Transverse colon (tissue), 4 donors: ENCODE measurements around the gene ACO1. TPM values are rescaled to one million over a fixed set of nuclear protein-coding genes. Genes with fewer than 3 reads are reported as not detected.
A peak's percentile ranks its signal among the peaks of the same experiment; 100 is the strongest.

Source experiments
- DNase-seq: peaks from one replicate; pipeline ENCODE4 v3.0.0-alpha.2; 2019
- H3K27ac ChIP-seq, 4 donors: fragments of 200-600 bp; sonication (generic); 2 replicates each; pipeline ENCODE4 v1.5.1; 2016 to 2018; ENCODE audit warnings: inconsistent platforms in 4 of 4
- H3K27me3 ChIP-seq: fragments of 200-600 bp; sonication (generic); 2 replicates; pipeline ENCODE4 v1.5.1; 2017; ENCODE audit warnings: inconsistent platforms
- H3K36me3 ChIP-seq, 4 donors: fragments of 200-600 bp; sonication (generic); 2 replicates each; pipeline ENCODE4 v1.5.1; 2017 to 2019; ENCODE audit warnings: inconsistent platforms in 4 of 4
- H3K4me1 ChIP-seq, 4 donors: fragments of 200-600 bp; sonication (generic); 2 replicates each; pipeline ENCODE4 v1.5.1; 2017 to 2020; ENCODE audit warnings: inconsistent platforms in 4 of 4
- H3K4me3 ChIP-seq, 4 donors: fragments of 200-600 bp; sonication (generic); 1 replicate in 1 of 4; 2 replicates in 3 of 4; pipeline versions ENCODE4 v1.5.1 to v1.6.1; 2017 to 2019; ENCODE audit warnings: inconsistent platforms in 4 of 4
- H3K9me3 ChIP-seq, 2 donors: fragments of 200-600 bp; sonication (generic); 2 replicates each; pipeline ENCODE4 v1.5.1; 2017 to 2019; ENCODE audit warnings: inconsistent platforms in 2 of 2
- CTCF ChIP-seq, 5 experiments: fragments of 200-600 bp in 3 of 5; fragments of 450-650 bp in 2 of 5; sonication (generic) in 3 of 5; IDR thresholded peaks; 1 replicate in 2 of 5; 2 replicates in 3 of 5; pipeline ENCODE4 v1.5.1; 2016 to 2017; ENCODE audit warnings: antibody characterized with exemption in 5 of 5, inconsistent platforms in 3 of 5, mild to moderate bottlenecking in 2 of 5, moderate library complexity in 1 of 5
- EP300 ChIP-seq: sonication (generic); formaldehyde crosslinking; IDR thresholded peaks from one replicate; pipeline ENCODE4 v1.6.1; 2017; ENCODE audit warnings: antibody characterized with exemption, low read depth
- POLR2A ChIP-seq: fragments of 450-650 bp; IDR thresholded peaks from one replicate; pipeline ENCODE4 v1.6.1; 2016; ENCODE audit warnings: antibody characterized with exemption, mild to moderate bottlenecking, moderate library complexity
- POLR2AphosphoS5 ChIP-seq, 3 donors: sonication (generic); formaldehyde crosslinking; IDR thresholded peaks; one replicate each; pipeline ENCODE4 v1.6.1; 2016; ENCODE audit warnings: antibody characterized with exemption in 3 of 3
- WGBS, 2 donors: methylation state at CpG; one replicate each; pipeline ENCODE4 v1.1.5; 2018; ENCODE audit warnings: low coverage in 1 of 2; 5-methylcytosine and 5-hydroxymethylcytosine counted together
- in situ Hi-C, 4 donors: fragments of 200-750 bp; cut with MboI; loops; one replicate each; pipeline versions ENCODE4 v1.15.0 to v1.15.1; 2017; ENCODE audit warnings: low sequenced_read_pairs in 3 of 4, low pct_ligation_motif_present in 1 of 4, low pct_unique_long_range_greater_than_20kb in 1 of 4
- intact Hi-C: fragments of 100-400 bp; cut with DNase I; formaldehyde crosslinking; loops from one replicate; pipeline ENCODE4 v1.15.1; 2023; ENCODE audit warnings: low total_unique reads
- total RNA-seq, 4 donors: library from RNA; depleted of rRNA; stranded (reverse); fragments of >200 nt; gene quantifications; one replicate each; pipeline ENCODE4 v1.1.0, GENCODE V29; 2016

Gene ACO1
- total RNA-seq = 10 to 100 TPM; 10.1 to 34.5 (median 27.3) TPM

GRCh38 chr9:32384364-32385151 is at the start of gene ACO1:
Gene ACO1, plus strand, starts transcription at chr9:32384643. Its CDS starts 20,864 bp downstream, at chr9:32405507.
- Histone ChIP-seq H3K27ac (peak within 1 kb of the TSS; percentile 84 to 90 (median 87)), H3K36me3 (no peaks in the 10 kb centered on the region), H3K4me1 (peaks cover 0 to 21% (median 12%) of the 10 kb centered on the region in 4 donors), H3K27me3 (peaks cover 9% of the 10 kb centered on the region), H3K9me3 (no peaks in the 10 kb centered on the region), H3K4me3 (peak within 1 kb of the TSS; percentile 26 to 73 (median 64))
- DNase-seq = peak; percentile 95
- peak; percentile 81 for TF ChIP-seq POLR2A
- TF ChIP-seq EP300 = no peak
- peak; percentile 88 to 92 (median 91) for TF ChIP-seq POLR2AphosphoS5 (IDR thresholded peaks at IDR 0.05)
- TF ChIP-seq CTCF (IDR thresholded peaks at IDR 0.05) = no peak
- intact Hi-C loops = loop anchor here (2.0 to 5.0 kb wide), 2 partner anchors 48 to 188 kb away; partner anchors contain the start of gene NDUFB6
- in situ Hi-C loops = loop anchor here in 3 of 4 donors (5.0 to 25.0 kb wide), 5 partner anchors 48 to 603 kb away; partner anchors contain the start of gene NDUFB6 (in 1 of the 3)
- WGBS, 2 donors = 0 to 1% methylated on average over 6 to 41 of the region's 73 CpGs

- WGBS, 2 donors = 77 to 78% methylated on average over 6 of the region's 6 CpGs
- no peaks in the 10 kb centered on the region for H3K27me3 ChIP-seq
- in situ Hi-C loops (no loop called here), intact Hi-C loops (no loop called here)
- no peak for DNase-seq
- H3K4me1 ChIP-seq = no peaks in the 10 kb centered on the region
- no peak for TF ChIP-seq POLR2AphosphoS5 (IDR thresholded peaks at IDR 0.05)
- no peak for TF ChIP-seq POLR2A
- no peak for TF ChIP-seq EP300
- TF ChIP-seq CTCF (IDR thresholded peaks at IDR 0.05) = no peak
- H3K36me3 ChIP-seq = no peaks in the 10 kb centered on the region
- no peak overlapping the region for H3K27ac ChIP-seq
- H3K9me3 ChIP-seq = no peaks in the 10 kb centered on the region
- H3K4me3 ChIP-seq = no peak overlapping the region
Measured at GRCh38 chr9:32334916-32335895, 49.2 kb upstream of the ACO1 start.

GRCh38 chr9:32339424-32339823 is 45.0 kb upstream of the ACO1 start:
- no peaks in the 10 kb centered on the region for H3K4me1 ChIP-seq
- TF ChIP-seq POLR2A (no peak), EP300 (no peak), POLR2AphosphoS5 (IDR thresholded peaks at IDR 0.05) (no peak), CTCF (IDR thresholded peaks at IDR 0.05) (no peak)
- H3K27me3 ChIP-seq = no peaks in the 10 kb centered on the region
- no peak overlapping the region for H3K4me3 ChIP-seq
- intact Hi-C loops (no loop called here), in situ Hi-C loops (no loop called here)
- H3K36me3 ChIP-seq = no peaks in the 10 kb centered on the region
- H3K9me3 ChIP-seq = no peaks in the 10 kb centered on the region
- no peak for DNase-seq
- WGBS, 2 donors = 56 to 75% methylated on average over 1 to 2 of the region's 2 CpGs
- H3K27ac ChIP-seq = no peak overlapping the region

- no peaks in the 10 kb centered on the region for H3K36me3 ChIP-seq
- no peaks in the 10 kb centered on the region for H3K9me3 ChIP-seq
- no peak overlapping the region for H3K27ac ChIP-seq
- H3K4me3 ChIP-seq = no peak overlapping the region
- no peak for DNase-seq
- intact Hi-C loops = no loop called here
- no peaks in the 10 kb centered on the region for H3K4me1 ChIP-seq
- WGBS, 2 donors = 47 to 58% methylated on average over 3 to 5 of the region's 5 CpGs
- no peaks in the 10 kb centered on the region for H3K27me3 ChIP-seq
- in situ Hi-C loops = no loop called here
- TF ChIP-seq POLR2A (no peak), CTCF (IDR thresholded peaks at IDR 0.05) (no peak), EP300 (no peak), POLR2AphosphoS5 (IDR thresholded peaks at IDR 0.05) (no peak)
Measured at GRCh38 chr9:32340361-32340760, 44.1 kb upstream of the ACO1 start.
